COR-L47 (cell line): Measurements from ENCODE around the gene EPM2A.
"Not testable (repeated sequence)": the region's sequence is repeated elsewhere in the genome, so short reads cannot be mapped to it uniquely, and the experiment has no call there.

Source experiments
- DNase-seq: peaks from one replicate; lab custom pipeline; 2025; lab: John Stamatoyannopoulos, UW

EPM2A gene

GRCh38 chr6:145729887-145730286 lies 5.4 kb downstream of the EPM2A start:
- no peak for DNase-seq

- no peak for DNase-seq
These were observed 6.6 kb downstream of the EPM2A start for GRCh38 chr6:145728444-145729385.

GRCh38 chr6:145727817-145728388 lies 7.4 kb downstream of the EPM2A start:
- DNase-seq, result no peak

DNA sequence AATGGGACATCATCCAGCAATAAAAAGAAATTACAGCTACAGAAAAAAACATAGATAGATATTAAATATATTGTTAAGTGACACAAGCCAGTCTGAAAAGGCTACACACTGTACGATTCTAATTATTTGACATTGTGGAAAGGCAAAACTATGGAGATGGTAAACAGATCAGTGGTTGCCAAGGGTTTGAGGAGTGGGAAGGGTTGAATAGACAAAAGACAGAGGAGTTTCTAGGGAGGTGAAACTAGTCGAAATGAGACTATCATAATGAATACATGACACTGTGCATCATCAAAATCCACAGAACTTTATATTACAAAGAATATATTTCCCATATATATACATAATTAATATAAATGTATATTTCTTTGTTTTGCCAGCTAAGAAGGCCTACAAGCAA lies 9.8 kb downstream of the EPM2A start:
- DNase-seq, result no peak

DNA sequence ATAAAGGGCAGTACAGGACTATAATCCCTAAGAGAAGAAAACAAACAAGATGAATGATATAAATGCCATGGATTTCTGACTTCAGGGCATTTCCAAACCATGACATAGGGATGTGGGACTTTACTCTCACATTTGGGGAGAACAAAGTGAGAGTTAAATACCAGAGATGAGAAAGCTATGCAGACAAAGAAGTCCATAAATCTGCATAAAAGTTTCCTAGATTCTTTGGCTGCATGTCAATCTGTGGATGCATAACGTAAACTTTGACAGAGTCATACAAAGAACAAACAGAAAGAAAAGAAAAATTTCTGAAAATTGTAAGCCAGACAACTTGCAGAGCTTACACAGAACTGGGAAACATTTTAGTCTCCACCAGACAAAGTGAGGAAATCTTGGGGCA lies 11.7 kb downstream of the EPM2A start:
- DNase-seq, result no peak

- no peak for DNase-seq
These were observed 13.1 kb downstream of the EPM2A start for GRCh38 chr6:145722190-145722589.

DNA sequence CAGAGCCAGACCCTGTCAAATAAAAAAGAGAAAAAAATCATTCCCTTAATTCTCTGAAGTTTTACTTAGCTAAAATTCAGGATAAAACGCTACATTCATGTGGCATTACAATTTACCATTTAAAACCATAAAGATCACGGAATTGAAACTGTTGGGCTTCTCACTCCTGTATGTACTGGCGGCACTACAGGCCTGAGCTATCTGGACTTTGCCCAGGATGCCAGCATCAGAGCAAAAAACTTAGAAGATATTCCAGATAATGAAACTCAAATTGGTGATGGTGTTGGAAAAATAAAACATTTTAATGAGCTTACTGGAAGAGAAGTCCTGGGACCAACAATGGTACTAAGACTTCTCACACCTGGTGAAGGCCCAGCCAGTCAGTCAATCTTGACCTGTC lies 14.2 kb downstream of the EPM2A start:
- DNase-seq, result no peak

DNA sequence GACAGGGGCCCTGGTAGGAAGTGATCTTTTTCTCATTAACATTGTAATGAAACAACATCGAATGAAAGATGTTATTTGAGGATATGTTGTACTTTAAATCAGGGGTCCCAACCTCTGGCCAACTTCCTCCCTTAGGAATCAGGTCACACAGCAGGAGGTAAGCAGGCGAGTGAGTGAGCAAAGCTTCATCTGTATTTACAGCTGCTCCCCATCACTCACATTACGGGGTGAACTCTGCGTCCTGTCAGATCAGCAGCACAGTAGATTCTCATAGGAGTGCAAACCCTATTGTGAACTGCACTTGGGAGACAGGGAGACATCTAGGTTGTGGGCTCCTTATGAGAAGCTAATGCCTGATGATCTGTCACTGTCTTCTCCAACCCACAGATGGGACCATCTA lies 19.9 kb downstream of the EPM2A start:
- no peak for DNase-seq

- no peak for DNase-seq
These were observed 20.6 kb downstream of the EPM2A start for GRCh38 chr6:145714731-145715130.

DNA sequence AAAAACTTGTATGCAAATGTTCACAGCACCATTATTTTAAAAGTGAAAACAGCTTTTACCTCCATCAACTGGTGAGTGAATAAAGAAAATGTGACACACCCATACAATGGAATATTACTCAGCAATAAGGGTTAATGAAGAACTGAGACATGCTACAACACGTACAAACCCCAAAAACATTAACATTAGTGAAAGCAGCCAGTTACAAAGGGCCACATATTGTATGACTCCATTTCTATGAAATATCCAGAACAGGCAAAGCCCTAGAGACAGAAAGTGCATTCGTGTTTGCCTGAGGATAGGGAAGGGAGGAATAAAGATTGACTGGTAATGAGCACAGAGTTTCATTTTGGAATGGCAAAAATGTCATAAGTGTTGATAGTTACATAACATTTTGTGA lies 21.5 kb downstream of the EPM2A start:
- DNase-seq, result no peak

GRCh38 chr6:145711372-145711771 lies 23.9 kb downstream of the EPM2A start:
- DNase-seq, result no peak

DNA sequence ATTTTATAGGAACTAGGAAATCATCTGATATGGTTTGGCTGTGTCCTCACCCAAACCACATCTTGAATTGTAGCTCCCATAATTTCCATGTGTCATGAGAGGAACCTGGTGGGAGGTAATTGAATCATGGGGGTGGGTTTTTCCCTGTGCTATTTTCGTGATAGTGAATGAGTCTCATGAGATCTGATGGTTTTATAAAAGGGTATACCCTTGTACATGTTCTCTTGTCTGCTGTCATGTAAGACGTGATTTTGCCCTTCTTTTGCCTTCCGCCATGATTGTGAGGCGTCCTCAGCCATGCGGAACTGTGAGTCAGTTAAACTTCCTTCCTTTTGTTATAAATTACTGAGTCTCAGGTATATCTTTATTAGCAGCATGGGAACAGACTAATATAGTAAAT lies 27.9 kb downstream of the EPM2A start:
- no peak for DNase-seq

GRCh38 chr6:145705561-145705960 lies 29.8 kb downstream of the EPM2A start:
- no peak for DNase-seq

DNA sequence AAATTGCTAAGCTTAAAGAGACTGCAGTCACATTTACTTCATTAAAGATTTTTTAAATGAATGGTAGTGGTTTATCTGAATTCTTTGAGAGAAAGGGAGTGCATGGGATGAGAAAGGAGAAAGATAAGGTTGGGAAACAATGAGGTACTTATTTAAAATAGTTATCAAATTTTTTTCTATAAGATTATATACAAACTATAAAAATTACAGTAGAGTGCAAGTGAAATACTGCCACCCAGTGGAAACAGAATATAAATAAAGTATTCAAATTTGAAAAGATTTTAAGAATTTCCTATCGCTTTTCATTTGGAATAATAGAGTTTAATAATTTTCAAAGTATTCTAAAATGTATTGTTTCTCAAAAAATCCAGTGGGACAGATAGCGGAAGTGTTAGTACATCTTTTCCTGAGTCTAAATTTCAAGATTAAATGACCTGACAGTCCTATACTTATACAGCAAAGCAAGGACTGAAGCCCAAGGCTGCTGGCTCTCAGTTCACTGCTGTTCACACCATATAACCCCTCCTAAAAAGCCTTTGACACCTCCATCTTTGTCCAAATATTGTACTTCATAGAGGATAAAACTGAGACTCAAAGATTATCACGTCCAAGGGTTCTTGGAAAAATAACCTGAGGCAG lies 31.1 kb downstream of the EPM2A start:
- DNase-seq, result no peak

DNA sequence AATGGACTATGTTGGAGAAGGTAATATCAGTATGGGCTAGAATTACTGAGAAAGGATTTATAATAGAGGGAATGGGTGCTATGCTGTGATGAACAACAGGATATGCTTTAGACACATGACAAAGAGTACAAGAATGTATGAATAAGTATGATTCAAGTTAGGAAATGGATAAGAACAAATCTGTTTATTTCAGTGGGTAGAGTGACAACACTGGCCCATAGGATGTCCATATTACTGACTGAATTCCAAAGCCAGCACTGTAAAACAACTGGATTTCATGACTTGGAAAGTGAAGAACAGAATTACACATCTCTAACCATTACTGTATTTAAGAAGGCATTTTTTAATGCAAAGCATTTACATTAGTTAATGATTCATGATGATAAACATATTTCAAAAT lies 35.9 kb downstream of the EPM2A start:
- no peak for DNase-seq

DNA sequence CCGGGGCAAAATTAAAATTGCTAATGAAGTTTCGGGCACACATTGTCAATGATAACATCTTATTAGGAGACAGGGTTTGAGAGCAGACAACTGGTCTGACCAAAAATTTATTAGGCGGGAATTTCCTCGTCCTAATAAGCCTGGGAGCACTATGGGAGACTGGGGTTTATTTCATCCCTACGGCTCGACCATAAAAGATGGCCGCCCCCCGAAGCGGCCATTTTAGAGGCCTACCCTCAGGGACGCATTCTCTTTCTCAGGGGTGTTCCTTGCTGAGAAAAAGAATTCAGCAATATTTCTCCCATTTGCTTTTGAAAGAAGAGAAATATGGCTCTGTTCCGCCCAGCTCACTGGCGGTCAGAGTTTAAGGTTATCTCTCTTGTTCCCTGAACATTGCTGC lies 37.9 kb downstream of the EPM2A start:
- not testable (repeated sequence) for DNase-seq

DNA sequence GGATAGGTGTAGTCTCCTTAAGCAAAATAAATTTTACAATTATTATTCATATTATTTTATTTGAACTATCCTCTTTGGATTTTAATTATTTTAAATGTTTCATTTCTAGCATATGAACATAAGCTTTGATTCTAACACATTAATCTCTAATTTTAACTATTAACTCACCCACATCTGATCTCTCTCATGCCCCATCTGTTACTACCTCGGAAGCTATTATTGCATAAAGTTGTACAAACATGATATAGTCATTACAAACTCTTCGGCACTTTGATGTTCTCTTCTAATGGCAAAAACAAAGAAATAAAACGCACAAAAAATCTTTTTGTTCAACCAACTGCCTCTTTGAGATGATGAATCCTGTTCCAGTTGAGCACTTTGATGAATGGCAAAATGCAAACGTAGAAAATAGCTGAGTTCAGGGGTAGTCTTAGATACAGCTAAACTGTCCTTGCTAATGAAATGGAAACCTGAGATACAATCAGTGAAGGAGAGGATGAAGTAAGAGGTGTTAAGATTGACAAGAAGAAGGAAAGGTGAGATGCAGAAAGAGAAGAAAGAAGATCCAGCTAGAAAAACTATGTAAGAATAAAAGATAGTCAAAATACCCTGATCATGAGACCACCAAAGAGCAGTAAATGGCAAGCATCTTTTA lies 41.1 kb downstream of the EPM2A start:
- DNase-seq, result no peak

GRCh38 chr6:145690969-145691368 lies 44.4 kb downstream of the EPM2A start:
- DNase-seq, result no peak

GRCh38 chr6:145689529-145689928 lies 45.8 kb downstream of the EPM2A start:
- no peak for DNase-seq

GRCh38 chr6:145688493-145688905 lies 46.8 kb downstream of the EPM2A start:
- no peak for DNase-seq

DNA sequence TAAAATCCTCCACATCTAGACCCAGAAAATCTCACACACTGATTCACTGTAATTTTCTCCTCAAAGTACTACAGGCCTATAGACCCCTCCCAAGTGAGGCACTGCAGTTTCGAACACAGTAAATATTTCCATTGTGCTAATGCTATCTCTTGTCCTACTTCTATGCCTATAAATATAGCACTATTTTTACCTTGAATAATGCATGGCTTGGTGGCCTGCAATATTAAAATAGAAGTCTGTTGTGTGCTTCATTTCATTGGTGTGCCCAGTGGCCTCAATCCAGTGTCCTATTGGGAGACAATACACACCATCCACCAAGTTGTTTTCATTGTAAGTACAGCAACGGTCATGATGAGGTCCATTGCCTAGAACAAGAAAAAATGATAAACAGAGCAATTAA lies 49.4 kb downstream of the EPM2A start:
- no peak for DNase-seq

GRCh38 chr6:145681965-145682364 lies 53.4 kb downstream of the EPM2A start:
- DNase-seq, result no peak

DNA sequence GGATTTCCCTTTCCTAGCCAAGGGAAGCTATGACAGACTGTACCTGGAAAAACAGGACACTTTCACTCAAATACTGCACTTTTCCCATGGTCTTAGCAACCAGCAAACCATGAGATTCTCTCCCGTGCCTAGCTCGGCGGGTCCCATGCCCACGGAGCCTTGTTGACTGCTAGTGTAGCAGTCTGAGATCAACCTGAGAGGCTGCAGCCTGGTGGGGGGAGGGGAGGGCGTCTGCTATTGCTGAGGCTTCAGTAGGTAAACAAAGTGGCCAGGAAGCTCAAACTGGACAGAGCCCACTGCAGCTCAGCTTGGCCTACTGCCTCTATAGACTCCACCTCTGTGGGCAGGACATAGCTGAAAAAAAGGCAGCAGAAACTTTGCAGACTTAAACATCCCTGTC lies 61.8 kb downstream of the EPM2A start:
- no peak for DNase-seq
